H1 (cell line): ENCODE data around the gene EEF1G. TPM values are rescaled to one million over a fixed set of nuclear protein-coding genes. Genes with fewer than 3 reads are reported as not detected.
A peak's percentile ranks its signal among the peaks of the same experiment; 100 is the strongest.
"Not testable (repeated sequence)": the region's sequence is repeated elsewhere in the genome, so short reads cannot be mapped to it uniquely, and the experiment has no call there.

Source experiments
- CTCF ChIA-PET: fragments of 300-600 bp; sonication (Branson Sonifier 250); formaldehyde crosslinking; loops from one replicate; lab custom pipeline; 2021; ENCODE audit not compliant: partially characterized antibody; lab: Charles Lee
- POLR2A ChIA-PET: fragments of 300-600 bp; sonication (Branson Sonifier 250); formaldehyde crosslinking; loops from one replicate; lab custom pipeline; 2021; ENCODE audit warnings: inconsistent platforms; ENCODE audit not compliant: partially characterized antibody; lab: Charles Lee
- DNase-seq, 2 experiments: peaks; one replicate each; pipeline versions ENCODE4 v3.0.0 to v3.0.0-alpha.2; 2010 to 2022; ENCODE audit warnings: low spot score in 2 of 2, low read depth in 1 of 2, mixed read lengths in 1 of 2
- FAIRE-seq: peaks from 2 replicates; lab custom pipeline; 2011; peaks lifted over from hg19 to GRCh38; lab: Jason Lieb, UNC
- H2AFZ ChIP-seq: 2 replicates; pipeline ENCODE4 v1.8.1; 2012; ENCODE audit warnings: low read length, inconsistent platforms
- H2AK5ac ChIP-seq: 2 replicates; pipeline ENCODE4 v1.6.1; 2013; ENCODE audit warnings: low read depth, low read length
- H2BK120ac ChIP-seq: replicated peaks from 2 replicates; pipeline ENCODE3; 2013; ENCODE audit warnings: low read depth, low read length, inconsistent platforms
- H2BK12ac ChIP-seq: 2 replicates; pipeline ENCODE4 v1.6.1; 2013; ENCODE audit warnings: low read depth, low read length
- H2BK15ac ChIP-seq: 2 replicates; pipeline ENCODE4 v1.6.1; 2013; ENCODE audit warnings: low read length
- H2BK20ac ChIP-seq: 2 replicates; pipeline ENCODE4 v1.6.1; 2013; ENCODE audit warnings: low read length
- H2BK5ac ChIP-seq: 2 replicates; pipeline ENCODE4 v1.6.1; 2013; ENCODE audit warnings: low read depth, low read length
- H3K14ac ChIP-seq: 2 replicates; pipeline ENCODE4 v1.6.1; 2013; ENCODE audit warnings: inconsistent platforms; ENCODE audit not compliant: insufficient read length
- H3K18ac ChIP-seq: 2 replicates; pipeline ENCODE4 v1.6.1; 2013; ENCODE audit warnings: low read length; ENCODE audit errors: extremely low read depth
- H3K23ac ChIP-seq: 2 replicates; pipeline ENCODE4 v1.6.1; 2013; ENCODE audit warnings: inconsistent platforms; ENCODE audit not compliant: insufficient read length
- H3K23me2 ChIP-seq: 2 replicates; pipeline ENCODE4 v1.6.1; 2013; ENCODE audit warnings: low read depth, low read length
- H3K27ac ChIP-seq: 2 replicates; pipeline ENCODE4 v1.6.1; 2011; ENCODE audit warnings: low read depth, low read length, inconsistent platforms
- H3K27me3 ChIP-seq, 4 experiments: replicated peaks in 1 of 4; 1 replicate in 1 of 4; 2 replicates in 3 of 4; pipeline versions ENCODE4 v1.6.1 to v1.8.1; 2011 to 2013; ENCODE audit warnings: low read length in 3 of 4, mild to moderate bottlenecking in 3 of 4, inconsistent platforms in 2 of 4, mixed read lengths in 2 of 4, moderate library complexity in 1 of 4; ENCODE audit not compliant: control insufficient read depth in 3 of 4, insufficient read depth in 3 of 4; ENCODE audit errors: extremely low read depth in 1 of 4
- H3K36me3 ChIP-seq, 4 experiments: 2 replicates each; pipeline versions ENCODE4 v1.6.1 to v1.8.1; 2011 to 2013; ENCODE audit warnings: mild to moderate bottlenecking in 4 of 4, low read length in 3 of 4, moderate library complexity in 2 of 4, control low read depth in 1 of 4, inconsistent platforms in 1 of 4; ENCODE audit not compliant: insufficient read depth in 4 of 4, control insufficient read depth in 2 of 4
- H3K4ac ChIP-seq: replicated peaks from 2 replicates; pipeline ENCODE3; 2013; ENCODE audit warnings: low read length, low read depth, mixed read lengths, inconsistent platforms; ENCODE audit not compliant: insufficient read length
- H3K4me1 ChIP-seq, 4 experiments: replicated peaks in 1 of 4; 1 replicate in 1 of 4; 2 replicates in 3 of 4; pipeline versions ENCODE4 v1.6.1 to v1.8.1; 2011 to 2013; ENCODE audit warnings: low read length in 3 of 4, inconsistent platforms in 2 of 4, mixed read lengths in 1 of 4; ENCODE audit not compliant: insufficient read depth in 4 of 4, control insufficient read depth in 3 of 4
- H3K4me2 ChIP-seq, 2 experiments: 2 replicates each; pipeline versions ENCODE4 v1.6.1 to v1.8.1; 2011 to 2013; ENCODE audit warnings: low read depth in 2 of 2, low read length in 2 of 2, control low read depth in 1 of 2, inconsistent platforms in 1 of 2, mild to moderate bottlenecking in 1 of 2; ENCODE audit not compliant: insufficient read depth in 1 of 2
- H3K4me3 ChIP-seq, 4 experiments: fragments of 200-600, 300-600 bp in 1 of 4; sonication (generic), shearing (Covaris generic), sonication (Bioruptor Twin) in 1 of 4; 2 replicates each; pipeline versions ENCODE4 v1.5.1 to v1.8.1; 2011 to 2016; ENCODE audit warnings: low read length in 4 of 4, low read depth in 3 of 4, control low read depth in 2 of 4, inconsistent platforms in 2 of 4, mild to moderate bottlenecking in 2 of 4, mixed read lengths in 1 of 4, moderate library complexity in 1 of 4; ENCODE audit not compliant: insufficient read depth in 2 of 4; ENCODE audit errors: extremely low read depth in 1 of 4
- H3K56ac ChIP-seq: replicated peaks from 2 replicates; pipeline ENCODE3; 2013; ENCODE audit warnings: low read depth, mild to moderate bottlenecking, mixed read lengths, low read length, inconsistent platforms; ENCODE audit not compliant: insufficient read length
- H3K79me1 ChIP-seq: 2 replicates; pipeline ENCODE4 v1.6.1; 2013; ENCODE audit warnings: low read depth, low read length, control low read depth
- H3K79me2 ChIP-seq, 2 experiments: 2 replicates each; pipeline versions ENCODE4 v1.6.1 to v1.8.1; 2012 to 2013; ENCODE audit warnings: low read length in 2 of 2, mild to moderate bottlenecking in 2 of 2, inconsistent platforms in 1 of 2; ENCODE audit not compliant: insufficient read depth in 2 of 2, control insufficient read depth in 1 of 2
- H3K9ac ChIP-seq, 4 experiments: replicated peaks in 1 of 4; 1 replicate in 1 of 4; 2 replicates in 3 of 4; pipeline versions ENCODE4 v1.6.1 to v1.8.1; 2011 to 2013; ENCODE audit warnings: low read depth in 3 of 4, low read length in 3 of 4, control low read depth in 2 of 4, mild to moderate bottlenecking in 2 of 4, moderate library complexity in 2 of 4, inconsistent platforms in 1 of 4; ENCODE audit errors: extremely low read depth in 1 of 4
- H3K9me3 ChIP-seq, 2 experiments: 2 replicates each; pipeline versions ENCODE4 v1.6.1 to v1.8.1; 2012 to 2013; ENCODE audit warnings: mild to moderate bottlenecking in 2 of 2, moderate library complexity in 2 of 2, control low read depth in 1 of 2, inconsistent platforms in 1 of 2, low read depth in 1 of 2, low read length in 1 of 2, mixed read lengths in 1 of 2; ENCODE audit not compliant: insufficient read depth in 2 of 2
- H4K20me1 ChIP-seq, 2 experiments: replicated peaks in 1 of 2; 2 replicates each; pipeline versions ENCODE3 to v1.8.1; 2011 to 2013; ENCODE audit warnings: inconsistent platforms in 2 of 2, low read length in 2 of 2, mild to moderate bottlenecking in 1 of 2; ENCODE audit not compliant: insufficient read depth in 2 of 2, control insufficient read depth in 1 of 2
- H4K5ac ChIP-seq: 2 replicates; pipeline ENCODE4 v1.6.1; 2013; ENCODE audit warnings: low read length, low read depth, mixed read lengths, inconsistent platforms; ENCODE audit not compliant: insufficient read length
- H4K8ac ChIP-seq: 2 replicates; pipeline ENCODE4 v1.8.0; 2013; ENCODE audit warnings: mild to moderate bottlenecking, moderate library complexity, low read length, inconsistent platforms; ENCODE audit not compliant: insufficient read depth; ENCODE audit errors: extremely low read depth
- H4K91ac ChIP-seq: replicated peaks from 2 replicates; pipeline ENCODE3; 2013; ENCODE audit warnings: low read length, mixed read lengths, inconsistent platforms; ENCODE audit not compliant: insufficient read length
- WGBS, 2 experiments: shearing (Covaris generic) in 1 of 2; methylation state at CpG; one replicate each; pipeline versions ENCODE4 v1.1.6 to v1.1.7; 2013 to 2015; ENCODE audit warnings: low lambda C conversion rate in 2 of 2, mixed read lengths in 2 of 2, inconsistent platforms in 1 of 2, low coverage in 1 of 2, missing lambda C conversion rate in 1 of 2; ENCODE audit not compliant: insufficient replicate concordance in 2 of 2, insufficient coverage in 1 of 2, insufficient read length in 1 of 2; ENCODE audit errors: extremely low coverage in 1 of 2, missing lambda C conversion rate in 1 of 2; 5-methylcytosine and 5-hydroxymethylcytosine counted together
- polyA plus RNA-seq, 7 experiments: library from polyadenylated mRNA; depleted of rRNA in 3 of 7; stranded (reverse) in 5 of 7; unstranded in 2 of 7; fragments of >200 nt in 5 of 7; fragments of 200-250 nt in 2 of 7; gene quantifications; 1 replicate in 5 of 7; 2 replicates in 1 of 7; 4 replicates in 1 of 7; pipeline versions ENCODE4 v1.2.1 to v1.2.3, GENCODE V29; 2011 to 2013; ENCODE audit warnings: missing spikeins in 2 of 7, mixed read lengths in 2 of 7
- total RNA-seq: library from RNA; stranded (reverse); fragmentation: NEBNext Ultra II Directional; extraction: Animal tissue kit (Norgen Biotek cat#: 25700); gene quantifications from 2 replicates; pipeline ENCODE4 v1.2.1, GENCODE V29; 2021

The EEF1G gene
- total and polyA plus RNA-seq, 2 of the 8 experiments (the other 6 are each of a cell fraction or from before 2014, with no cell fraction given): 1,627 to 1,996 TPM

GRCh38 chr11:62550478-62550877, 23.2 kb downstream of the EEF1G start:
- H3K18ac ChIP-seq, H3K4ac ChIP-seq, H4K20me1 ChIP-seq, DNase-seq, H2AFZ ChIP-seq, H3K23ac ChIP-seq, H3K9me3 ChIP-seq, H2BK15ac ChIP-seq, H2AK5ac ChIP-seq, H2BK120ac ChIP-seq, H4K91ac ChIP-seq, H3K36me3 ChIP-seq, H3K56ac ChIP-seq, H4K8ac ChIP-seq, H3K79me1 ChIP-seq, H3K4me3 ChIP-seq, FAIRE-seq, H2BK5ac ChIP-seq, H3K4me2 ChIP-seq, H3K79me2 ChIP-seq, H3K27ac ChIP-seq, H3K14ac ChIP-seq, H3K9ac ChIP-seq, H4K5ac ChIP-seq: not testable (repeated sequence)
- ChIA-PET CTCF (interaction anchor here (0.6 to 10.9 kb wide), 12 partner anchors 7 to 763 kb away, joined by 3 to 161 read pairs (median 4); partner anchors contain the start of gene SCGB1A1), POLR2A (interaction anchor here (1.5 to 20.3 kb wide), 5 partner anchors 8 to 126 kb away, joined by 3 to 336 read pairs (median 6); partner anchors contain the start of genes B3GAT3, EEF1G and MTA2)
- Histone ChIP-seq H3K27me3 (peaks cover 11 to 39% (median 34%) of the 10 kb centered on the region in 4 experiments), H3K23me2 (peaks cover 17% of the 10 kb centered on the region), H2BK20ac (0 out of 2 replicates have a peak overlapping the region, but pooled peaks have one; percentile 34), H3K4me1 (peaks cover 17 to 38% (median 26%) of the 10 kb centered on the region in 4 experiments), H2BK12ac (peak overlapping the region; percentile 50; the same call in 1 of the 2 replicates)
- WGBS, 2 experiments: 86% methylated on average over 2 of the region's 2 CpGs; no CpG with 5 or more reads in 1 of the 2 experiments
